ENCODE measurements around the gene EGLN3. TPM values are rescaled to one million over a fixed set of nuclear protein-coding genes. Genes with fewer than 3 reads are reported as not detected.

The EGLN3 gene
- total and polyA plus RNA-seq, 2 of the 13 experiments (the other 11 are each of a cell fraction or from before 2014, with no cell fraction given): 0.18 to 27.3 TPM

GRCh38 chr14:33909380-33910084 lies 41.3 kb downstream of the EGLN3 start (continued):
- no peak for TF ChIP-seq SSRP1 (CRISPR knock-in tag; IDR thresholded peaks at IDR 0.05)
- no peak for TF ChIP-seq CENPBD1 (CRISPR knock-in tag; IDR thresholded peaks at IDR 0.05; ENCODE audit: borderline replicate concordance, low read depth)
- TF ChIP-seq KDM4B (CRISPR knock-in tag; IDR thresholded peaks at IDR 0.05): 0 out of 2 replicates have a peak, but pooled peaks have one; percentile 18
- TF ChIP-seq FOSL2 (CRISPR knock-in tag; IDR thresholded peaks at IDR 0.05): peak; percentile 55; the same call in 1 of the 2 replicates
- TF ChIP-seq ZNF510 (CRISPR knock-in tag; IDR thresholded peaks at IDR 0.05; ENCODE audit: low read depth): no peak
- peak; percentile 87; the same call in 1 of the 2 replicates for TF ChIP-seq WIZ (CRISPR knock-in tag; IDR thresholded peaks at IDR 0.05)
- peak; percentile 86; the same call in 1 of the 2 replicates for TF ChIP-seq KDM3A (CRISPR knock-in tag; IDR thresholded peaks at IDR 0.05; ENCODE audit: low read depth)
- TF ChIP-seq ETV5 (CRISPR knock-in tag; IDR thresholded peaks at IDR 0.05; ENCODE audit: borderline replicate concordance): peak; percentile 85; the same call in 1 of the 2 replicates
- TF ChIP-seq ZNF644 (CRISPR knock-in tag; IDR thresholded peaks at IDR 0.05; ENCODE audit: low read depth): peak; percentile 79
- TF ChIP-seq BHLHE40 (IDR thresholded peaks at IDR 0.05; ENCODE audit: low read length): no peak
- TF ChIP-seq ZNF546 (CRISPR knock-in tag; conservative IDR thresholded peaks at IDR 0.05): peak; percentile 60; the same call in 1 of the 2 replicates
- no peak for TF ChIP-seq ZNF251 (CRISPR knock-in tag; IDR thresholded peaks at IDR 0.05)
- peak; percentile 75; the same call in 1 of the 2 replicates for TF ChIP-seq HBP1 (CRISPR knock-in tag; IDR thresholded peaks at IDR 0.05; ENCODE audit: low read depth)
- TF ChIP-seq MTA1 (CRISPR knock-in tag; IDR thresholded peaks at IDR 0.05; ENCODE audit: borderline replicate concordance): no peak
- TF ChIP-seq ZZZ3 (CRISPR knock-in tag; IDR thresholded peaks at IDR 0.05; ENCODE audit: borderline replicate concordance): no peak
- no peak; the same call in 1 of the 2 replicates for TF ChIP-seq ZNF709 (CRISPR knock-in tag; IDR thresholded peaks at IDR 0.05)
- no peak for TF ChIP-seq KDM5A (IDR thresholded peaks at IDR 0.05; ENCODE audit: borderline replicate concordance, low read length)
- TF ChIP-seq ZNF333 (CRISPR knock-in tag; IDR thresholded peaks at IDR 0.05; ENCODE audit: borderline replicate concordance): no peak
- no peak for TF ChIP-seq ZNF280B (CRISPR knock-in tag; IDR thresholded peaks at IDR 0.05; ENCODE audit: borderline replicate concordance)
- TF ChIP-seq ZBTB25 (CRISPR knock-in tag; IDR thresholded peaks at IDR 0.05): peak; percentile 89; the same call in 1 of the 2 replicates
- TF ChIP-seq ZNF3 (CRISPR knock-in tag; IDR thresholded peaks at IDR 0.05): peak; percentile 62; the same call in 1 of the 2 replicates
- TF ChIP-seq NCOA1 (CRISPR knock-in tag; IDR thresholded peaks at IDR 0.05): no peak
- TF ChIP-seq CCDC6 (CRISPR knock-in tag; IDR thresholded peaks at IDR 0.05): peak; percentile 19; the same call in 1 of the 2 replicates
